Endothelial cell of umbilical vein (primary cell): ENCODE results near the gene OR51D1. TPM values are rescaled to one million over a fixed set of nuclear protein-coding genes. Genes with fewer than 3 reads are reported as not detected.

Source experiments
- BruUV-seq: library from RNA; stranded (reverse); fragments of 400-500 nt; replicated peaks from 2 replicates; lab custom pipeline; 2021; lab: Mats Ljungman, UMichigan
- CTCF ChIA-PET: fragments of 300-600, 350-600 bp; sonication (Branson Sonifier 250); formaldehyde crosslinking; loops from one replicate; lab custom pipeline; 2021; ENCODE audit warnings: antibody characterized with exemption, inconsistent platforms; lab: Charles Lee
- POLR2A ChIA-PET: fragments of 300-600, 350-600 bp; sonication (Branson Sonifier 250); formaldehyde crosslinking; loops from one replicate; lab custom pipeline; 2021; ENCODE audit warnings: antibody characterized with exemption, inconsistent platforms; lab: Charles Lee
- DNase-seq: peaks from one replicate; pipeline ENCODE4 v3.0.0-alpha.2; 2011; ENCODE audit warnings: low read depth, low spot score
- FAIRE-seq: peaks from 2 replicates; lab custom pipeline; 2011; peaks lifted over from hg19 to GRCh38; lab: Jason Lieb, UNC
- H2AFZ ChIP-seq: 2 replicates; pipeline ENCODE4 v1.6.0; 2012; ENCODE audit warnings: low read depth, low read length, control low read depth, inconsistent platforms
- H3K27ac ChIP-seq: 2 replicates; pipeline ENCODE4 v1.5.1; 2011; ENCODE audit warnings: low read depth, mild to moderate bottlenecking, control low read depth, low read length, moderate library complexity; ENCODE audit not compliant: insufficient read depth
- H3K27me3 ChIP-seq, 2 experiments: 2 replicates each; pipeline versions ENCODE4 v1.6.0 to v1.6.1; 2011; ENCODE audit warnings: low read length in 2 of 2, mixed read lengths in 1 of 2; ENCODE audit not compliant: control insufficient read depth in 2 of 2, insufficient read depth in 2 of 2
- H3K36me3 ChIP-seq, 2 experiments: 2 replicates in 1 of 2; 3 replicates in 1 of 2; pipeline ENCODE4 v1.5.1; 2011; ENCODE audit warnings: low read length in 2 of 2, mild to moderate bottlenecking in 1 of 2, moderate library complexity in 1 of 2; ENCODE audit not compliant: control insufficient read depth in 2 of 2, insufficient read depth in 2 of 2; ENCODE audit errors: extremely low read depth in 1 of 2
- H3K4me1 ChIP-seq: 3 replicates; pipeline ENCODE4 v1.5.1; 2011; ENCODE audit warnings: mild to moderate bottlenecking, low read length; ENCODE audit not compliant: control insufficient read depth, insufficient read depth; ENCODE audit errors: extremely low read depth
- H3K4me2 ChIP-seq: 2 replicates; pipeline ENCODE4 v1.6.1; 2011; ENCODE audit warnings: low read length, control low read depth, mixed read lengths; ENCODE audit not compliant: insufficient read depth
- H3K4me3 ChIP-seq, 3 experiments: fragments of 200-600 bp in 1 of 3; sonication (generic), shearing (Covaris generic) in 1 of 3; replicated peaks in 1 of 3; 2 replicates each; pipeline ENCODE4 v1.5.1; 2011 to 2016; ENCODE audit warnings: control low read depth in 3 of 3, low read length in 3 of 3, mild to moderate bottlenecking in 2 of 3, inconsistent platforms in 1 of 3, low read depth in 1 of 3, moderate library complexity in 1 of 3; ENCODE audit not compliant: insufficient read depth in 1 of 3
- H3K79me2 ChIP-seq: 2 replicates; pipeline ENCODE4 v1.6.0; 2012; ENCODE audit warnings: low read length, inconsistent platforms; ENCODE audit not compliant: control insufficient read depth, insufficient read depth
- H3K9ac ChIP-seq: replicated peaks from 2 replicates; pipeline ENCODE3; 2011; ENCODE audit warnings: low read length, control low read depth; ENCODE audit not compliant: insufficient read depth; ENCODE audit errors: extremely low read depth
- H3K9me1 ChIP-seq: replicated peaks from 3 replicates; pipeline ENCODE4 v1.6.0; 2011; ENCODE audit warnings: mild to moderate bottlenecking, low read length; ENCODE audit not compliant: control insufficient read depth, insufficient read depth; ENCODE audit errors: extremely low read depth
- H3K9me3 ChIP-seq: replicated peaks from 2 replicates; pipeline ENCODE4 v1.5.1; 2012; ENCODE audit warnings: low read length, inconsistent platforms; ENCODE audit not compliant: control insufficient read depth, insufficient read depth
- H4K20me1 ChIP-seq: replicated peaks from 2 replicates; pipeline ENCODE3; 2011; ENCODE audit warnings: mild to moderate bottlenecking, low read length; ENCODE audit not compliant: control insufficient read depth, insufficient read depth; ENCODE audit errors: extremely low read depth
- CTCF ChIP-seq, 2 donors: IDR thresholded peaks; 1 replicate in 1 of 2; 2 replicates in 1 of 2; pipeline ENCODE4 v1.5.1; 2011; ENCODE audit warnings: low read length in 2 of 2, mild to moderate bottlenecking in 2 of 2, moderate library complexity in 2 of 2, control low read depth in 1 of 2, inconsistent platforms in 1 of 2, low read depth in 1 of 2; ENCODE audit not compliant: insufficient read depth in 1 of 2; ENCODE audit errors: extremely low read depth in 1 of 2
- EZH2 ChIP-seq: IDR thresholded peaks from 2 replicates; pipeline ENCODE4 v1.6.1; 2012; ENCODE audit warnings: borderline replicate concordance, low read depth, mild to moderate bottlenecking, moderate library complexity, low read length, inconsistent platforms; ENCODE audit not compliant: severe bottlenecking
- FOS ChIP-seq: IDR thresholded peaks from 2 replicates; pipeline ENCODE4 v1.6.1; 2011; ENCODE audit warnings: mild to moderate bottlenecking, low read length, moderate library complexity, borderline replicate concordance; ENCODE audit not compliant: insufficient read depth
- GATA2 ChIP-seq: IDR thresholded peaks from 2 replicates; pipeline ENCODE4 v1.7.0; 2011; ENCODE audit warnings: low read depth, mild to moderate bottlenecking, moderate library complexity, mixed read lengths, low read length; ENCODE audit not compliant: insufficient read length, insufficient read depth
- JUN ChIP-seq: IDR thresholded peaks from 2 replicates; pipeline ENCODE4 v1.6.1; 2011; ENCODE audit warnings: borderline replicate concordance, low read depth; ENCODE audit not compliant: insufficient read length, insufficient read depth
- MAX ChIP-seq: IDR thresholded peaks from 2 replicates; pipeline ENCODE4 v1.6.1; 2011; ENCODE audit not compliant: insufficient read depth, insufficient read length
- MYC ChIP-seq: IDR thresholded peaks from one replicate; pipeline ENCODE4 v1.6.1; 2011; ENCODE audit warnings: mild to moderate bottlenecking, low read depth, low read length
- POLR2A ChIP-seq: IDR thresholded peaks from 2 replicates; pipeline ENCODE4 v1.6.1; 2012; ENCODE audit warnings: low read depth, mild to moderate bottlenecking, control low read depth, low read length
- POLR2AphosphoS5 ChIP-seq: IDR thresholded peaks from 2 replicates; pipeline ENCODE4 v1.6.1; 2012; ENCODE audit warnings: low read depth, mild to moderate bottlenecking, control low read depth, low read length, moderate library complexity; ENCODE audit not compliant: insufficient read depth
- dilution Hi-C: fragments of 300-500 bp; cut with MboI; formaldehyde crosslinking; loops from one replicate; pipeline ENCODE4 v1.15.0; 2019; ENCODE audit warnings: low sequenced_read_pairs; ENCODE audit not compliant: extremely low pct_ligation_motif_present
- intact Hi-C: fragments of 100-400 bp; cut with micrococcal nuclease; formaldehyde crosslinking; loops from one replicate; pipeline ENCODE4 v1.10.0; 2022
- polyA plus RNA-seq, 4 experiments: library from polyadenylated mRNA; depleted of rRNA in 3 of 4; stranded (reverse) in 3 of 4; unstranded in 1 of 4; fragments of >200 nt; gene quantifications; 2 replicates each; pipeline versions ENCODE4 v1.2.1 to v1.2.3, GENCODE V29; 2011 to 2012; ENCODE audit warnings: missing spikeins in 1 of 4
- total RNA-seq: library from RNA; stranded (reverse); gene quantifications from 2 replicates; pipeline ENCODE4 v1.2.3, GENCODE V29; 2021

OR51D1 gene
- total and polyA plus RNA-seq, 2 donors (not counting 3 experiments of a cell fraction or from before 2014, with no cell fraction given): not detected

GRCh38 chr11:4637662-4638047 lies 378 bp downstream of the OR51D1 start:
- ChIA-PET CTCF (interaction anchor here (0.7 to 3.1 kb wide), 20 partner anchors 10 to 1253 kb away, joined by 3 to 54 read pairs (median 9); partner anchors contain the start of genes OR52N2 and TRIM68), POLR2A (no interaction called here)
- no peaks in the 10 kb centered on the region for H3K4me1 ChIP-seq
- dilution Hi-C loops (no loop called here), intact Hi-C loops (loop anchor here (1.0 kb wide), 5 partner anchors 367 to 1171 kb away; partner anchors contain the start of gene OR52N2)
- DNase-seq: no peak
- no peak overlapping the region for H3K4me2 ChIP-seq
- H3K27ac ChIP-seq: no peak overlapping the region
- H3K9me3 ChIP-seq: no peaks in the 10 kb centered on the region
- H3K36me3 ChIP-seq: no peaks in the 10 kb centered on the region
- no peaks in the 10 kb centered on the region for H3K79me2 ChIP-seq
- H4K20me1 ChIP-seq: no peaks in the 10 kb centered on the region
- no peak for FAIRE-seq
- no peaks in the 10 kb centered on the region for H3K9me1 ChIP-seq
- H2AFZ ChIP-seq: no peak overlapping the region
- H3K9ac ChIP-seq: no peak overlapping the region
- H3K4me3 ChIP-seq: no peak overlapping the region
- no TSS peak for BruUV-seq
- H3K27me3 ChIP-seq: peaks cover 0 to 1% of the 10 kb centered on the region in 2 experiments
- TF ChIP-seq GATA2 (no peak), FOS (no peak), MYC (no peak)

DNA sequence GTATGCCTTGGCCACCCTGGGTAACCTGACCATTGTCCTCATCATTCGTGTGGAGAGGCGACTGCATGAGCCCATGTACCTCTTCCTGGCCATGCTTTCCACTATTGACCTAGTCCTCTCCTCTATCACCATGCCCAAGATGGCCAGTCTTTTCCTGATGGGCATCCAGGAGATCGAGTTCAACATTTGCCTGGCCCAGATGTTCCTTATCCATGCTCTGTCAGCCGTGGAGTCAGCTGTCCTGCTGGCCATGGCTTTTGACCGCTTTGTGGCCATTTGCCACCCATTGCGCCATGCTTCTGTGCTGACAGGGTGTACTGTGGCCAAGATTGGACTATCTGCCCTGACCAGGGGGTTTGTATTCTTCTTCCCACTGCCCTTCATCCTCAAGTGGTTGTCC lies 2.7 kb downstream of the OR51D1 start:
- Histone ChIP-seq H3K27ac (no peak overlapping the region), H4K20me1 (no peaks in the 10 kb centered on the region), H3K79me2 (no peaks in the 10 kb centered on the region), H3K36me3 (no peaks in the 10 kb centered on the region), H2AFZ (no peak overlapping the region), H3K9me3 (no peaks in the 10 kb centered on the region), H3K9me1 (no peaks in the 10 kb centered on the region), H3K4me1 (no peaks in the 10 kb centered on the region), H3K27me3 (peaks cover 0 to 1% of the 10 kb centered on the region in 2 experiments), H3K4me3 (no peak overlapping the region), H3K4me2 (no peak overlapping the region), H3K9ac (no peak overlapping the region)
- dilution Hi-C loops: no loop called here
- FAIRE-seq: no peak
- ChIA-PET POLR2A (no interaction called here), CTCF (no interaction called here)
- DNase-seq: no peak
- intact Hi-C loops: no loop called here
- BruUV-seq: no TSS peak
- TF ChIP-seq POLR2A (no peak), MYC (no peak), JUN (no peak), GATA2 (no peak), EZH2 (no peak), FOS (no peak), MAX (no peak), POLR2AphosphoS5 (no peak), CTCF (IDR thresholded peaks at IDR 0.05; ENCODE audit: extremely low read depth in 1 of 2, insufficient read depth in 1 of 2, low read depth in 1 of 2, low read length in 2 of 2) (no peak)
